Mesothelial cell of epicardium (in vitro differentiated cells): ENCODE results near the gene DST. TPM values are rescaled to one million over a fixed set of nuclear protein-coding genes. Genes with fewer than 3 reads are reported as not detected.

Experiments used
- DNase-seq, 2 experiments: peaks; one replicate each; pipeline ENCODE4 v3.0.0; 2021; ENCODE audit warnings: low spot score in 2 of 2; ENCODE audit not compliant: unreplicated experiment in 2 of 2
- H3K27ac Mint-ChIP-seq: 2 replicates; pipeline ENCODE4 v1.8.0; 2021; ENCODE audit warnings: mixed read lengths
- H3K27me3 Mint-ChIP-seq: 2 replicates; pipeline ENCODE4 v1.8.0; 2021; ENCODE audit warnings: low read depth, mixed read lengths
- H3K36me3 Mint-ChIP-seq: 2 replicates; pipeline ENCODE4 v1.8.0; 2021; ENCODE audit warnings: mixed read lengths
- H3K4me1 Mint-ChIP-seq: 2 replicates; pipeline ENCODE4 v1.8.0; 2021; ENCODE audit warnings: mixed read lengths
- H3K4me3 Mint-ChIP-seq: 2 replicates; pipeline ENCODE4 v1.8.0; 2021; ENCODE audit warnings: mild to moderate bottlenecking, moderate library complexity, mixed read lengths
- H3K9me3 Mint-ChIP-seq: 2 replicates; pipeline ENCODE4 v1.8.0; 2021; ENCODE audit warnings: mixed read lengths
- CTCF ChIP-seq: fragments of 200-600 bp; sonication (generic); IDR thresholded peaks from one replicate; pipeline ENCODE4 v1.5.0; 2021; ENCODE audit warnings: antibody characterized with exemption; ENCODE audit not compliant: unreplicated experiment
- total RNA-seq: library from RNA; stranded (reverse); gene quantifications from 3 replicates; pipeline ENCODE4 v1.2.1, GENCODE V29; 2021

Gene DST
- 302 to 317 TPM (median 306 TPM) in 3 replicates for total RNA-seq

GRCh38 chr6:56642366-56643261 is at the start of gene DST:
DST (minus strand) TSS chr6:56642889.
- TF ChIP-seq CTCF = no peak
- peaks cover 21% of the 10 kb centered on the region for H3K36me3 Mint-ChIP-seq
- H3K4me1 Mint-ChIP-seq = peaks cover 2% of the 10 kb centered on the region
- no peak within 1 kb of the TSS for H3K4me3 Mint-ChIP-seq
- no peak for DNase-seq
- no peaks in the 10 kb centered on the region for H3K9me3 Mint-ChIP-seq
- no peaks in the 10 kb centered on the region for H3K27me3 Mint-ChIP-seq
- H3K27ac Mint-ChIP-seq = no peak within 1 kb of the TSS

- Mint-ChIP-seq H3K9me3 (no peaks in the 10 kb centered on the region), H3K4me1 (peaks cover 25% of the 10 kb centered on the region), H3K27ac (peak overlapping the region; percentile 31), H3K4me3 (no peak overlapping the region), H3K36me3 (peaks cover 10% of the 10 kb centered on the region), H3K27me3 (no peaks in the 10 kb centered on the region)
- DNase-seq = no peak
- no peak for TF ChIP-seq CTCF
Observed at GRCh38 chr6:56691814-56692213, 49.1 kb upstream of the DST start.

GRCh38 chr6:56691286-56691595 is 48.6 kb upstream of the DST start:
- no peak overlapping the region for H3K27ac Mint-ChIP-seq
- TF ChIP-seq CTCF = no peak
- H3K9me3 Mint-ChIP-seq = no peaks in the 10 kb centered on the region
- no peak overlapping the region for H3K4me3 Mint-ChIP-seq
- H3K27me3 Mint-ChIP-seq = no peaks in the 10 kb centered on the region
- H3K4me1 Mint-ChIP-seq = peaks cover 25% of the 10 kb centered on the region
- H3K36me3 Mint-ChIP-seq = peaks cover 5% of the 10 kb centered on the region
- no peak for DNase-seq

GRCh38 chr6:56690519-56691285 is 48.0 kb upstream of the DST start:
- no peak for DNase-seq
- Mint-ChIP-seq H3K36me3 (peaks cover 3% of the 10 kb centered on the region), H3K27me3 (no peaks in the 10 kb centered on the region), H3K27ac (peak overlapping the region; percentile 23), H3K9me3 (no peaks in the 10 kb centered on the region), H3K4me1 (peaks cover 25% of the 10 kb centered on the region), H3K4me3 (no peak overlapping the region)
- no peak for TF ChIP-seq CTCF

GRCh38 chr6:56689663-56690062 is 47.0 kb upstream of the DST start:
- H3K4me1 Mint-ChIP-seq = peaks cover 28% of the 10 kb centered on the region
- H3K27ac Mint-ChIP-seq = no peak overlapping the region
- no peaks in the 10 kb centered on the region for H3K36me3 Mint-ChIP-seq
- no peak for DNase-seq
- no peaks in the 10 kb centered on the region for H3K9me3 Mint-ChIP-seq
- no peak for TF ChIP-seq CTCF
- H3K27me3 Mint-ChIP-seq = no peaks in the 10 kb centered on the region
- H3K4me3 Mint-ChIP-seq = no peak overlapping the region
